Lower leg skin (tissue), 4 donors: Measurements from ENCODE around the gene PAK4. TPM values are rescaled to one million over a fixed set of nuclear protein-coding genes. Genes with fewer than 3 reads are reported as not detected.

ENCODE experiments used
- DNase-seq, 2 donors: peaks; one replicate each; pipeline ENCODE4 v3.0.0-alpha.2; 2019; ENCODE audit warnings: low spot score in 2 of 2
- H3K4me3 ChIP-seq: fragments of 200-600 bp; sonication (generic); 2 replicates; pipeline ENCODE4 v1.5.1; 2017; ENCODE audit warnings: mild to moderate bottlenecking, low read depth; ENCODE audit not compliant: poor library complexity, severe bottlenecking
- CTCF ChIP-seq, 3 donors: fragments of 450-650 bp; IDR thresholded peaks; one replicate each; pipeline ENCODE4 v1.5.1; 2016; ENCODE audit warnings: antibody characterized with exemption in 3 of 3, mild to moderate bottlenecking in 3 of 3, moderate library complexity in 2 of 3
- POLR2A ChIP-seq, 2 donors: fragments of 450-650 bp; IDR thresholded peaks; one replicate each; pipeline ENCODE4 v1.6.1; 2016 to 2017; ENCODE audit warnings: antibody characterized with exemption in 2 of 2, mild to moderate bottlenecking in 1 of 2, moderate library complexity in 1 of 2
- WGBS, 2 donors: methylation state at CpG; one replicate each; pipeline ENCODE4 v1.1.5; 2018; 5-methylcytosine and 5-hydroxymethylcytosine counted together
- intact Hi-C: fragments of 100-400 bp; cut with DNase I; formaldehyde crosslinking; loops from one replicate; pipeline ENCODE4 v1.15.0; 2023; ENCODE audit warnings: low total_unique reads
- total RNA-seq, 4 donors: library from RNA; depleted of rRNA; stranded (reverse); fragments of >200 nt; gene quantifications; one replicate each; pipeline ENCODE4 v1.1.0, GENCODE V29; 2016

PAK4 gene
- total RNA-seq, 4 donors from 2014 or later = 30.9 to 65.7 (median 40.1) TPM

GRCh38 chr19:39179754-39180153 lies 54.2 kb downstream of the PAK4 start:
- DNase-seq = no peak
- intact Hi-C loops = loop anchor here (10.0 kb wide), 1 partner anchor 55 kb away; the partner anchor contains the start of gene PAK4
- WGBS, 2 donors = 86 to 94% methylated on average over 10 of the region's 10 CpGs
- TF ChIP-seq CTCF (IDR thresholded peaks at IDR 0.05) (no peak), POLR2A (IDR thresholded peaks at IDR 0.05) (no peak)
- H3K4me3 ChIP-seq = no peak overlapping the region

GRCh38 chr19:39180749-39181148 lies 55.2 kb downstream of the PAK4 start:
- peak in 1 of 2 donors; percentile 83 for DNase-seq
- TF ChIP-seq CTCF (IDR thresholded peaks at IDR 0.05) = no peak
- intact Hi-C loops = loop anchor here (10.0 kb wide), 1 partner anchor 56 kb away; the partner anchor contains the start of gene PAK4
- 84 to 85% methylated on average over 9 of the region's 9 CpGs for WGBS, 2 donors
- H3K4me3 ChIP-seq = no peak overlapping the region

- DNase-seq = no peak
- TF ChIP-seq CTCF (IDR thresholded peaks at IDR 0.05) (no peak), POLR2A (IDR thresholded peaks at IDR 0.05) (no peak)
- WGBS, 2 donors = 81 to 85% methylated on average over 21 of the region's 21 CpGs
- intact Hi-C loops = loop anchor here (10.0 kb wide), 1 partner anchor 57 kb away; the partner anchor contains the start of gene PAK4
- H3K4me3 ChIP-seq = no peak overlapping the region
Measured at GRCh38 chr19:39181500-39182173, 56.1 kb downstream of the PAK4 start.

- TF ChIP-seq POLR2A (IDR thresholded peaks at IDR 0.05) = no peak
- TF ChIP-seq CTCF (IDR thresholded peaks at IDR 0.05) = no peak
- DNase-seq = no peak
- no peak overlapping the region for H3K4me3 ChIP-seq
- 63 to 71% methylated on average over 4 of the region's 4 CpGs for WGBS, 2 donors
- intact Hi-C loops = loop anchor here (10.0 kb wide), 1 partner anchor 57 kb away; the partner anchor contains the start of gene PAK4
Measured at GRCh38 chr19:39182174-39182505, 56.6 kb downstream of the PAK4 start.

- DNase-seq = no peak
- 65 to 67% methylated on average over 8 of the region's 8 CpGs for WGBS, 2 donors
- TF ChIP-seq POLR2A (IDR thresholded peaks at IDR 0.05) (no peak), CTCF (IDR thresholded peaks at IDR 0.05) (no peak)
- H3K4me3 ChIP-seq = no peak overlapping the region
- intact Hi-C loops = loop anchor here (10.0 kb wide), 1 partner anchor 58 kb away; the partner anchor contains the start of gene PAK4
Measured at GRCh38 chr19:39183104-39183503, 57.5 kb downstream of the PAK4 start.
